HCT116 (cell line): ENCODE results near the gene HDAC11. TPM values are rescaled to one million over a fixed set of nuclear protein-coding genes. Genes with fewer than 3 reads are reported as not detected.
A peak's percentile ranks its signal among the peaks of the same experiment; 100 is the strongest.

ENCODE experiments used
- ATAC-seq: fragments of 200-7000 bp; cut with Tn5 transposase; 2 replicates; pipeline ENCODE4 v1.9.1; 2020; ENCODE audit warnings: mild to moderate bottlenecking, moderate library complexity
- BruUV-seq: library from RNA; stranded (reverse); fragments of 400-500 nt; replicated peaks from 2 replicates; lab custom pipeline; 2021; lab: Mats Ljungman, UMichigan
- CTCF ChIA-PET: fragments of 300-600 bp; sonication (Branson Sonifier 250); formaldehyde crosslinking; loops from one replicate; lab custom pipeline; 2021; ENCODE audit warnings: antibody characterized with exemption; lab: Charles Lee
- POLR2A ChIA-PET: fragments of 300-600, 350-600 bp; sonication (Branson Sonifier 250); formaldehyde crosslinking; loops from one replicate; lab custom pipeline; 2021; ENCODE audit warnings: antibody characterized with exemption; lab: Charles Lee
- RAD21 ChIA-PET, 2 experiments: fragments of 300-600 bp; sonication (Branson Sonifier 250); formaldehyde crosslinking; loops; one replicate each; lab custom pipeline; 2023; ENCODE audit warnings: low total read pairs in 2 of 2; ENCODE audit not compliant: uncharacterized antibody in 2 of 2, unreplicated experiment in 2 of 2, low non-redundant PET in 1 of 2; lab: Charles Lee
- DNase-seq: peaks from one replicate; pipeline ENCODE4 v3.0.0-alpha.2; 2010; ENCODE audit warnings: low read depth, low spot score
- H2AFZ ChIP-seq: fragments of 200-600 bp; shearing (Covaris generic), sonication (generic); 2 replicates; pipeline ENCODE4 v1.6.1; 2017; ENCODE audit warnings: low read depth, mixed run types, mixed read lengths, antibody characterized with exemption, low read length; ENCODE audit not compliant: poor library complexity, severe bottlenecking
- H3K27ac ChIP-seq: 2 replicates; pipeline ENCODE4 v1.5.1; 2012; ENCODE audit warnings: low read depth, low read length
- H3K27me3 ChIP-seq: fragments of 200-600 bp; sonication (generic); 2 replicates; pipeline ENCODE4 v1.6.1; 2016; ENCODE audit warnings: mixed run types, low read length, mixed read lengths; ENCODE audit not compliant: insufficient read depth
- H3K36me3 ChIP-seq, 2 experiments: fragments of 200-500 bp in 1 of 2; fragments of 200-600 bp in 1 of 2; sonication (Bioruptor generic) in 1 of 2; sonication (generic) in 1 of 2; 2 replicates each; pipeline versions ENCODE4 v1.5.1 to v1.6.1; 2014 to 2016; ENCODE audit warnings: low read length in 2 of 2, inconsistent platforms in 1 of 2, mixed read lengths in 1 of 2, mixed run types in 1 of 2; ENCODE audit not compliant: insufficient read depth in 2 of 2, control insufficient read depth in 1 of 2
- H3K4me1 ChIP-seq, 2 experiments: fragments of 200-600 bp in 1 of 2; sonication (generic) in 1 of 2; 2 replicates each; pipeline versions ENCODE4 v1.5.1 to v1.6.1; 2012 to 2017; ENCODE audit warnings: low read length in 2 of 2, inconsistent platforms in 1 of 2, mild to moderate bottlenecking in 1 of 2, mixed read lengths in 1 of 2, mixed run types in 1 of 2, moderate library complexity in 1 of 2; ENCODE audit not compliant: insufficient read depth in 2 of 2, control insufficient read depth in 1 of 2
- H3K4me2 ChIP-seq: fragments of 200-600 bp; sonication (generic); 2 replicates; pipeline ENCODE4 v1.6.1; 2017; ENCODE audit warnings: mixed run types, low read length, mixed read lengths
- H3K4me3 ChIP-seq, 2 experiments: fragments of 200-600 bp in 1 of 2; sonication (generic) in 1 of 2; replicated peaks in 1 of 2; 2 replicates each; pipeline ENCODE4 v1.5.1; 2011 to 2016; ENCODE audit warnings: low read length in 2 of 2, control low read depth in 1 of 2, low read depth in 1 of 2, mild to moderate bottlenecking in 1 of 2, mixed read lengths in 1 of 2, mixed run types in 1 of 2
- H3K79me2 ChIP-seq: fragments of 200-600 bp; sonication (generic); 2 replicates; pipeline ENCODE4 v1.6.1; 2017; ENCODE audit warnings: mild to moderate bottlenecking, mixed run types, low read length, moderate library complexity, mixed read lengths; ENCODE audit not compliant: insufficient read depth
- H3K9ac ChIP-seq: fragments of 200-600 bp; sonication (generic); 2 replicates; pipeline ENCODE4 v1.6.1; 2016; ENCODE audit warnings: low read length, mixed read lengths
- H3K9me2 ChIP-seq: fragments of 200-600 bp; sonication (generic), shearing (Covaris generic); 2 replicates; pipeline ENCODE4 v1.6.1; 2017; ENCODE audit warnings: mixed run types, mild to moderate bottlenecking, moderate library complexity; ENCODE audit not compliant: insufficient read depth
- H3K9me3 ChIP-seq, 2 experiments: fragments of 200-500 bp in 1 of 2; fragments of 200-600 bp in 1 of 2; sonication (Bioruptor generic) in 1 of 2; sonication (generic) in 1 of 2; 2 replicates each; pipeline ENCODE4 v1.6.1; 2014 to 2017; ENCODE audit warnings: low read length in 2 of 2, mixed read lengths in 2 of 2, inconsistent platforms in 1 of 2, low read depth in 1 of 2, mild to moderate bottlenecking in 1 of 2, mixed run types in 1 of 2, moderate library complexity in 1 of 2; ENCODE audit not compliant: control insufficient read depth in 1 of 2, insufficient read depth in 1 of 2
- H4K20me1 ChIP-seq: fragments of 200-600 bp; sonication (generic), shearing (Covaris generic); 2 replicates; pipeline ENCODE4 v1.6.1; 2017; ENCODE audit warnings: mixed run types, mild to moderate bottlenecking, moderate library complexity; ENCODE audit not compliant: insufficient read depth
- CBX3 ChIP-seq: IDR thresholded peaks from 2 replicates; pipeline ENCODE4 v1.6.1; 2012; ENCODE audit warnings: low read depth
- CEBPB ChIP-seq: IDR thresholded peaks from 2 replicates; pipeline ENCODE4 v1.6.1; 2012; ENCODE audit warnings: low read depth
- EGR1 ChIP-seq: IDR thresholded peaks from 2 replicates; pipeline ENCODE4 v1.6.1; 2012; ENCODE audit warnings: low read depth
- ELF1 ChIP-seq: IDR thresholded peaks from 2 replicates; pipeline ENCODE4 v1.6.1; 2012; ENCODE audit warnings: low read depth, borderline replicate concordance
- EZH2 ChIP-seq: fragments of 200-600 bp; sonication (generic); IDR thresholded peaks from 2 replicates; pipeline ENCODE4 v1.6.1; 2017; ENCODE audit warnings: antibody characterized with exemption, mixed run types
- FOSL1 ChIP-seq: IDR thresholded peaks from 2 replicates; pipeline ENCODE4 v1.6.1; 2012; ENCODE audit warnings: low read depth
- JUND ChIP-seq: IDR thresholded peaks from 2 replicates; pipeline ENCODE4 v1.6.1; 2012
- POLR2A ChIP-seq: IDR thresholded peaks from 2 replicates; pipeline ENCODE4 v1.7.0; 2011; ENCODE audit warnings: borderline replicate concordance; ENCODE audit not compliant: insufficient read depth, insufficient read length; ENCODE audit errors: extremely low read depth
- RAD21 ChIP-seq: IDR thresholded peaks from 2 replicates; pipeline ENCODE4 v1.6.1; 2012; ENCODE audit warnings: low read depth, mild to moderate bottlenecking
- intact Hi-C: fragments of 100-400 bp; cut with micrococcal nuclease; formaldehyde crosslinking; loops from 2 replicates; pipeline ENCODE4 v1.10.0; 2022
- total RNA-seq: library from RNA; stranded (reverse); gene quantifications from one replicate; pipeline ENCODE4 v1.2.1, GENCODE V29; 2021; ENCODE audit not compliant: unreplicated experiment
- TF ChIP-seq, protein P1 (sequence below), 3 experiments: fragments of 200-600 bp in 1 of 3; sonication (generic) in 1 of 3; IDR thresholded peaks in 2 of 3; conservative IDR thresholded peaks in 1 of 3; 2 replicates each; pipeline ENCODE4 v1.5.1; 2012 to 2017; ENCODE audit warnings: low read depth in 2 of 3, low read length in 2 of 3, antibody characterized with exemption in 1 of 3, borderline replicate concordance in 1 of 3, control low read depth in 1 of 3, mild to moderate bottlenecking in 1 of 3, mixed read lengths in 1 of 3, mixed run types in 1 of 3, moderate library complexity in 1 of 3; ENCODE audit not compliant: insufficient read depth in 1 of 3
- TF ChIP-seq, protein P2 (sequence below): IDR thresholded peaks from 2 replicates; pipeline ENCODE4 v1.6.1; 2012; ENCODE audit warnings: low read depth

The HDAC11 gene
- total RNA-seq, 1 experiment from 2014 or later, result 16.1 TPM

DNA sequence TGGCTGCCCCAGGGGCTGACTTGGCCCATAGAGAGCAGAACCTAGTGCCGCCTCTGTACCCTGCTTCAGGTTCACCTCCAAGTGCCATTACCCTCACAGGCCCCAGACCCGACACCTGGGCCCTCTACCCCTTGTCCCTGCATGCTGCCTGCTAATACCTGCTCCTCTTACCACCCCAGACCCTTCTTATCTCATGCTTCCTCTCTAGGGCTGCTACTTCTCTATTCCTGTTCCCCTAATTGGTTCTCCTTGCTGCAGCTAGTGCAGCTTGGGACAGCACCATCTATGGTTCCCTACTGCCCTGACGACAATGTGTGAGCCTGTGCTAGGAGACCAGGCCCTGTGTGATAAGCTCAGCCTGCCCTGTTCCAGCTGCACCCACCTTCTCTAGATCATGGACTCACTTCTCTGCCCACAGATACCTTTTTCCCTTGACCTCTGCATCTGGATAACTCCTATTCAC, 15.3 kb downstream of the HDAC11 start:
- no peaks in the 10 kb centered on the region for H4K20me1 ChIP-seq
- H3K4me3 ChIP-seq, result no peak overlapping the region
- H2AFZ ChIP-seq, result no peak overlapping the region
- TF ChIP-seq CEBPB (no peak), CBX3 (no peak), JUND (no peak), FOSL1 (no peak), EGR1 (no peak), EZH2 (no peak)
- TF ChIP-seq, all 23 proteins: peak for 0
- Histone ChIP-seq H3K79me2 (no peaks in the 10 kb centered on the region), H3K27me3 (no peaks in the 10 kb centered on the region), H3K4me2 (no peak overlapping the region), H3K36me3 (no peaks in the 10 kb centered on the region), H3K27ac (no peak overlapping the region), H3K4me1 (peaks cover 0 to 11% of the 10 kb centered on the region in 2 experiments; a peak in 1 of 4 replicates), H3K9ac (no peak overlapping the region), H3K9me2 (no peaks in the 10 kb centered on the region), H3K9me3 (no peaks in the 10 kb centered on the region)
- no peak for DNase-seq
- POLR2A ChIA-PET, result interaction anchor here (1.9 kb wide), 1 partner anchor 153 kb away, joined by 6 read pairs; no protein-coding TSS in a partner anchor
- intact Hi-C loops, result no loop called here
- BruUV-seq, result no TSS peak
- RAD21 ChIA-PET, result interaction anchor here (1.8 to 1.9 kb wide), 2 partner anchors 153 kb away, joined by 24 to 34 read pairs; no protein-coding TSS in a partner anchor
- CTCF ChIA-PET, result interaction anchor here (1.3 to 8.2 kb wide), 5 partner anchors 15 to 403 kb away, joined by 3 to 245 read pairs (median 10); partner anchors contain the start of gene HDAC11
- ATAC-seq, result no peak

DNA sequence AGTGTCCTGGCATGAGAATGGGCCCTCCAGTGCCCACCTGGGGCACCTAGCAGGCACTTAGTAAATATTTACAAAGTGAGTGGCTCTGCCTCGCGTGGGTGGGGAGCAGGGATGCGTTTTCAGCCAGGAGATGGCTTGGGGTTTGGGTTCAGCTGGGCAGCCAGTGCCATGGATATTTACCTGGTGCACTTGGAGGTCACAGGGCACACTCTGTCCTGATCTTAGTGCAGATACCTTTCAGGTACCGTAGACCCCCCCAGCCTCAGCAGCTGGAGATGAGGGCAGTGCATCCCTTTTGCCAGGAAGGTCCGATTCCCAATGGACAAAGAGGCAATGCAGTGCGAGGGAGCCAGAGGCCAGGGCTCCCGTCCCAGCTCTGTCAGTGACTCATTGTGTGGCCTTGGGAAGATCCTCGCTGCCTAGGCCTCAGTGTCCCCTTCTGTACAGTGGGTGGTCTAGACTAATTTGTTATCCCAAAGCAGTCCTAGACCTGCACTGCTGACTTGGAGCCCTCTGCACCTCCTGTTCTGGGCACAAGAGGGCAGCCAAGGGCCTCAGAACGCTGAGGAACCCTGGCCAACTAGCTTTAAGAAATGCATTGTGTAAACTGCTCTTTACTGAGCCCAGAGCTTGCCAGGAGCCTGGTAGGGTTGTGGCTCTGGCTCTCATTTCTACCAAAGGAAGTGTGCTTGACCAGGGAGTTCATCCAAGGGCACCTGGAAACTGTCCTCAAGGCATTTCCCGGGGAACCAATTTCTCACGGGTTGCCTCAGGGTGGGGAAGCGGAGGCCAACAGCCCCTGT, 16.0 kb downstream of the HDAC11 start:
- BruUV-seq, result no TSS peak
- Histone ChIP-seq H4K20me1 (no peaks in the 10 kb centered on the region), H3K4me2 (no peak overlapping the region), H3K36me3 (no peaks in the 10 kb centered on the region; a peak in 1 of 4 replicates), H3K27me3 (no peaks in the 10 kb centered on the region), H3K79me2 (no peaks in the 10 kb centered on the region), H3K9me2 (no peaks in the 10 kb centered on the region), H3K27ac (no peak overlapping the region), H3K4me1 (peaks cover 0 to 11% of the 10 kb centered on the region in 2 experiments; a peak in 1 of 4 replicates), H3K9me3 (no peaks in the 10 kb centered on the region), H2AFZ (no peak overlapping the region), H3K4me3 (no peak overlapping the region), H3K9ac (no peak overlapping the region)
- ChIA-PET RAD21 (interaction anchor here (0.6 to 1.9 kb wide), 5 partner anchors 11 to 152 kb away, joined by 3 to 34 read pairs (median 3); no protein-coding TSS in a partner anchor), POLR2A (interaction anchor here (1.9 kb wide), 1 partner anchor 152 kb away, joined by 6 read pairs; no protein-coding TSS in a partner anchor), CTCF (interaction anchor here (0.6 to 8.2 kb wide), 16 partner anchors 11 to 404 kb away, joined by 3 to 245 read pairs (median 4); partner anchors contain the start of genes HDAC11 and WNT7A)
- DNase-seq, result peak; percentile 48
- TF ChIP-seq POLR2A, result no peak
- TF ChIP-seq ELF1, result no peak
- TF ChIP-seq, protein P1, sequence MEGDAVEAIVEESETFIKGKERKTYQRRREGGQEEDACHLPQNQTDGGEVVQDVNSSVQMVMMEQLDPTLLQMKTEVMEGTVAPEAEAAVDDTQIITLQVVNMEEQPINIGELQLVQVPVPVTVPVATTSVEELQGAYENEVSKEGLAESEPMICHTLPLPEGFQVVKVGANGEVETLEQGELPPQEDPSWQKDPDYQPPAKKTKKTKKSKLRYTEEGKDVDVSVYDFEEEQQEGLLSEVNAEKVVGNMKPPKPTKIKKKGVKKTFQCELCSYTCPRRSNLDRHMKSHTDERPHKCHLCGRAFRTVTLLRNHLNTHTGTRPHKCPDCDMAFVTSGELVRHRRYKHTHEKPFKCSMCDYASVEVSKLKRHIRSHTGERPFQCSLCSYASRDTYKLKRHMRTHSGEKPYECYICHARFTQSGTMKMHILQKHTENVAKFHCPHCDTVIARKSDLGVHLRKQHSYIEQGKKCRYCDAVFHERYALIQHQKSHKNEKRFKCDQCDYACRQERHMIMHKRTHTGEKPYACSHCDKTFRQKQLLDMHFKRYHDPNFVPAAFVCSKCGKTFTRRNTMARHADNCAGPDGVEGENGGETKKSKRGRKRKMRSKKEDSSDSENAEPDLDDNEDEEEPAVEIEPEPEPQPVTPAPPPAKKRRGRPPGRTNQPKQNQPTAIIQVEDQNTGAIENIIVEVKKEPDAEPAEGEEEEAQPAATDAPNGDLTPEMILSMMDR (IDR thresholded peaks at IDR 0.05 in 2 of 3, conservative IDR thresholded peaks at IDR 0.05 in 1 of 3; ENCODE audit: borderline replicate concordance in 1 of 3, insufficient read depth in 1 of 3, low read depth in 2 of 3, low read length in 2 of 3), result peak; percentile 93 to 96 (median 94)
- TF ChIP-seq, protein P2, sequence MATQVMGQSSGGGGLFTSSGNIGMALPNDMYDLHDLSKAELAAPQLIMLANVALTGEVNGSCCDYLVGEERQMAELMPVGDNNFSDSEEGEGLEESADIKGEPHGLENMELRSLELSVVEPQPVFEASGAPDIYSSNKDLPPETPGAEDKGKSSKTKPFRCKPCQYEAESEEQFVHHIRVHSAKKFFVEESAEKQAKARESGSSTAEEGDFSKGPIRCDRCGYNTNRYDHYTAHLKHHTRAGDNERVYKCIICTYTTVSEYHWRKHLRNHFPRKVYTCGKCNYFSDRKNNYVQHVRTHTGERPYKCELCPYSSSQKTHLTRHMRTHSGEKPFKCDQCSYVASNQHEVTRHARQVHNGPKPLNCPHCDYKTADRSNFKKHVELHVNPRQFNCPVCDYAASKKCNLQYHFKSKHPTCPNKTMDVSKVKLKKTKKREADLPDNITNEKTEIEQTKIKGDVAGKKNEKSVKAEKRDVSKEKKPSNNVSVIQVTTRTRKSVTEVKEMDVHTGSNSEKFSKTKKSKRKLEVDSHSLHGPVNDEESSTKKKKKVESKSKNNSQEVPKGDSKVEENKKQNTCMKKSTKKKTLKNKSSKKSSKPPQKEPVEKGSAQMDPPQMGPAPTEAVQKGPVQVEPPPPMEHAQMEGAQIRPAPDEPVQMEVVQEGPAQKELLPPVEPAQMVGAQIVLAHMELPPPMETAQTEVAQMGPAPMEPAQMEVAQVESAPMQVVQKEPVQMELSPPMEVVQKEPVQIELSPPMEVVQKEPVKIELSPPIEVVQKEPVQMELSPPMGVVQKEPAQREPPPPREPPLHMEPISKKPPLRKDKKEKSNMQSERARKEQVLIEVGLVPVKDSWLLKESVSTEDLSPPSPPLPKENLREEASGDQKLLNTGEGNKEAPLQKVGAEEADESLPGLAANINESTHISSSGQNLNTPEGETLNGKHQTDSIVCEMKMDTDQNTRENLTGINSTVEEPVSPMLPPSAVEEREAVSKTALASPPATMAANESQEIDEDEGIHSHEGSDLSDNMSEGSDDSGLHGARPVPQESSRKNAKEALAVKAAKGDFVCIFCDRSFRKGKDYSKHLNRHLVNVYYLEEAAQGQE, result no peak
- TF ChIP-seq RAD21, result peak; percentile 98
- peak; percentile 81 for ATAC-seq
- intact Hi-C loops, result loop anchor here (1.0 kb wide), 1 partner anchor 152 kb away; no protein-coding TSS in a partner anchor
